Activated CD4-positive, alpha-beta memory T cell treated with anti-CD3 and anti-CD28 coated beads, Interleukin-2, amount 10 ng/mL, durations not matched to agents 7 days and 5 days (primary cell): Measurements from ENCODE around the gene ACER1. TPM values are rescaled to one million over a fixed set of nuclear protein-coding genes. Genes with fewer than 3 reads are reported as not detected.

Source experiments
- CTCF ChIA-PET: fragments of 350-600 bp; sonication (Branson Sonifier 250); formaldehyde crosslinking; loops from one replicate; lab custom pipeline; 2021; ENCODE audit warnings: antibody characterized with exemption, inconsistent platforms; lab: Charles Lee
- POLR2A ChIA-PET: fragments of 350-600 bp; sonication (Branson Sonifier 250); formaldehyde crosslinking; loops from one replicate; lab custom pipeline; 2021; ENCODE audit warnings: antibody characterized with exemption; lab: Charles Lee
- DNase-seq: peaks from one replicate; pipeline ENCODE4 v3.0.0-alpha.2; 2020
- H3K27ac Mint-ChIP-seq: one replicate; pipeline ENCODE4 v1.8.0; 2021; ENCODE audit warnings: mild to moderate bottlenecking, mixed read lengths
- H3K27me3 Mint-ChIP-seq: one replicate; pipeline ENCODE4 v1.8.0; 2021; ENCODE audit warnings: mixed read lengths
- H3K36me3 Mint-ChIP-seq: one replicate; pipeline ENCODE4 v1.8.0; 2021; ENCODE audit warnings: low read depth, mixed read lengths
- H3K4me1 Mint-ChIP-seq: one replicate; pipeline ENCODE4 v1.8.0; 2021; ENCODE audit warnings: mixed read lengths
- H3K4me3 Mint-ChIP-seq: one replicate; pipeline ENCODE4 v1.8.0; 2021; ENCODE audit warnings: mild to moderate bottlenecking, mixed read lengths
- H3K9me3 Mint-ChIP-seq: one replicate; pipeline ENCODE4 v1.8.0; 2021; ENCODE audit warnings: mixed read lengths
- total RNA-seq, 2 experiments: library from RNA; stranded (reverse); gene quantifications; one replicate each; pipeline ENCODE4 v1.2.3, GENCODE V29; 2021

Gene ACER1
- total RNA-seq, 2 experiments from 2014 or later: 0.15 to 0.30 TPM

GRCh38 chr19:6268382-6268771 is 65.0 kb downstream of the ACER1 start:
- Mint-ChIP-seq H3K9me3 (no peaks in the 10 kb centered on the region), H3K36me3 (peaks cover 24% of the 10 kb centered on the region), H3K4me1 (peaks cover 2% of the 10 kb centered on the region), H3K27ac (no peak overlapping the region), H3K4me3 (no peak overlapping the region), H3K27me3 (no peaks in the 10 kb centered on the region)
- ChIA-PET POLR2A (no interaction called here), CTCF (interaction anchor here (1.1 kb wide), 1 partner anchor 50 kb away, joined by 3 read pairs; no protein-coding TSS in a partner anchor)
- DNase-seq: no peak

- Mint-ChIP-seq H3K27me3 (no peaks in the 10 kb centered on the region), H3K4me3 (no peak overlapping the region), H3K4me1 (peaks cover 2% of the 10 kb centered on the region), H3K36me3 (peaks cover 24% of the 10 kb centered on the region), H3K9me3 (no peaks in the 10 kb centered on the region), H3K27ac (no peak overlapping the region)
- CTCF ChIA-PET: interaction anchor here (1.1 kb wide), 1 partner anchor 49 kb away, joined by 3 read pairs; no protein-coding TSS in a partner anchor
- no peak for DNase-seq
- POLR2A ChIA-PET: interaction anchor here (0.7 kb wide), 1 partner anchor 674 kb away, joined by 3 read pairs; no protein-coding TSS in a partner anchor
These were observed 65.6 kb downstream of the ACER1 start for GRCh38 chr19:6267552-6268381.

DNA sequence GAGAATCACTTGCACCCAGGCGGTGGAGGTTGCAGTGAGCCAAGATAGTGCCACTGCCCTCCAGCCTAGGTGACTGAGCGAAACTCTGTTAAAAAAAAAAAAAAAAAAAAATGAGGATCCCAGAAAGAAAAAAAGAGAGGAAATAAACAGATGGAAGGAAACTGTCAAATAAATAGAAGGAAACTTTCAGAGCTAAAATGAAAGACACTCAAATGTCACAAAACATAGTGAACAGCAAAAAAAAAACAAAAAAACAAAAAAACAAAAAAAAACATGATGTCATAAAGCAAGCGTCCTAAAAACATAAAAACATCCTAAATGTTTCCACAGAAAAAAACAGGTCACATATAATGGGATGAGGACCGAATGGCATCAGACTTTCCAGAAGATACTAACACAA is 68.6 kb downstream of the ACER1 start:
- H3K4me1 Mint-ChIP-seq: peaks cover 2% of the 10 kb centered on the region
- H3K4me3 Mint-ChIP-seq: no peak overlapping the region
- POLR2A ChIA-PET: no interaction called here
- no peak for DNase-seq
- no peak overlapping the region for H3K27ac Mint-ChIP-seq
- H3K9me3 Mint-ChIP-seq: no peaks in the 10 kb centered on the region
- peaks cover 22% of the 10 kb centered on the region for H3K36me3 Mint-ChIP-seq
- CTCF ChIA-PET: no interaction called here
- H3K27me3 Mint-ChIP-seq: no peaks in the 10 kb centered on the region

DNA sequence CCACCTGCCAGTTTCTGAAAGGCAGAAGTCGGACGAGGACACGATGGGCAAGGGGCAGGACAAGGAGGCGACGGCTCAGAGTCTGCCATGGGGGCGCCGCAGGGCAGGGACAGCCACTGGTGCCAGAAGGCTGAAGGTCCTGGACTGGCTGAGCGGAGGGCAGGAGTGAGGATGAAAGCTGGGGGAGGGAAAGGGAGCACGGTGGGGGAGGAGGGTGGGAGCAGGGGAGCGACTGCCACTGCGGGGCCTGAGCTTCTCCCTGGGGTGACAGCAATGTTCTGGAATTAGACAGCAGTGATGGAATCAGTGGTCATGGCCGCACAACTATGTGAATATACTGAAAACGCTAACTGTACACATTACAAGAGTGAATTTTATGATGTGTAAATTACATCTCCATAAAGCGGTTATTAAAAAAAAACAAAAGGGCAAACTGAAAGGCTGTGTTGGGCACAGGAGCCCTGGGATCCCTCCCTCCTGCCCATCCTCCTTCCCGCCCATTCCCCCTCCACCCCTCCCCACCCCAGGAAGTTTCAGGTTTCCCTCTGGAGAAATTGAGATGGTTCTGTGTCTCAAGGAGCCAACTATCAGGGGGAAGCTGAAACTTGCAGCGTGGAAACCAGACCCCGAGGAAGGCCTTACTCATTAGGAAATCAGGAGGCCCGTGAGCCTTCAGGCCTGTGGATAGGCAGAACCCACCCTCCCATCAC is 69.5 kb downstream of the ACER1 start:
- Mint-ChIP-seq H3K4me1 (peaks cover 2% of the 10 kb centered on the region), H3K27ac (no peak overlapping the region), H3K27me3 (no peaks in the 10 kb centered on the region), H3K4me3 (no peak overlapping the region), H3K9me3 (no peaks in the 10 kb centered on the region), H3K36me3 (peaks cover 25% of the 10 kb centered on the region)
- ChIA-PET CTCF (no interaction called here), POLR2A (no interaction called here)
- DNase-seq: no peak

DNA sequence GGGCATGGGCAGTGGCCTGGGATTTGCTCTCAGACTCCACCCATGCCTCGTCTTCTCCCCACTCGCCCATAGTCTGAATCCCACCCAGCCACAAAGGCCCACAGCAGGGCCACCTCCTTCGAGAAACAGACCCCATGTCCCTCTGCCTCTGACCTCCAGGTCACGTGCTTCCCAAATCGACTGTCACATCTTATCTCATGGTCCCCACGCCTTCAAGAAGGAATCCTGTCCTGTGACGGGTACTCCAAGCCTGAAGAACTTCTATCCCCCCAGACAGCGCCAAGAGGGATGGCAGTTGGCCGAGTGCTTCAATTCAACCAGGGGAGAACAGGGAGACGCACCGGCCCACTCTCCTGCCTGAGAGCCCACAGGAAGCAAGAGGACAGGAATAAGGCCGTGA is 70.1 kb downstream of the ACER1 start:
- Mint-ChIP-seq H3K27me3 (no peaks in the 10 kb centered on the region), H3K36me3 (peaks cover 30% of the 10 kb centered on the region), H3K4me1 (peaks cover 2% of the 10 kb centered on the region), H3K9me3 (no peaks in the 10 kb centered on the region), H3K27ac (no peak overlapping the region), H3K4me3 (no peak overlapping the region)
- POLR2A ChIA-PET: no interaction called here
- CTCF ChIA-PET: no interaction called here
- DNase-seq: no peak

- Mint-ChIP-seq H3K27ac (no peak overlapping the region), H3K4me3 (no peak overlapping the region), H3K27me3 (no peaks in the 10 kb centered on the region), H3K36me3 (peaks cover 26% of the 10 kb centered on the region), H3K4me1 (no peaks in the 10 kb centered on the region), H3K9me3 (no peaks in the 10 kb centered on the region)
- ChIA-PET CTCF (no interaction called here), POLR2A (no interaction called here)
- no peak for DNase-seq
These were observed 70.9 kb downstream of the ACER1 start for GRCh38 chr19:6262519-6262918.

DNA sequence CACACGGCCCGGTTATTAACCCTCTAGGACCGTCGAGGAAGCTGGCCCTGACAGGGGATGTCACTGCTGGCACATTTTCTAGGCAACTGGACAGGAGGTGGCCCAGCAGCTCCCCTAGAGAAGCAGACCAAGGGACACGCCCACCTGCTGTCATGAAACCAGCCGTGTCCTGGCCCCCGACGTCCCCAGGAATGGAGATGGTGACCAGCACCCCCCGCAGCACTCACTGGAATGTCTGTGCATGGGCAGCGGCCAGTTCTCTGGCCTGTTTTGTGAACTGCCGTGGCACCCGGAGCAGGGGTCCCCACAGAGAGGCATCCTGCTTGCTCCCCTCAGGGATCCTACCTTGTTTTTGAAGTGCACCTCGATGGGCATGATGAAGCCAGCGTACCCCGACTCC is 71.5 kb downstream of the ACER1 start:
- CTCF ChIA-PET: interaction anchor here (0.7 to 0.9 kb wide), 2 partner anchors 24 to 43 kb away, joined by 3 to 5 read pairs; no protein-coding TSS in a partner anchor
- POLR2A ChIA-PET: no interaction called here

DNA sequence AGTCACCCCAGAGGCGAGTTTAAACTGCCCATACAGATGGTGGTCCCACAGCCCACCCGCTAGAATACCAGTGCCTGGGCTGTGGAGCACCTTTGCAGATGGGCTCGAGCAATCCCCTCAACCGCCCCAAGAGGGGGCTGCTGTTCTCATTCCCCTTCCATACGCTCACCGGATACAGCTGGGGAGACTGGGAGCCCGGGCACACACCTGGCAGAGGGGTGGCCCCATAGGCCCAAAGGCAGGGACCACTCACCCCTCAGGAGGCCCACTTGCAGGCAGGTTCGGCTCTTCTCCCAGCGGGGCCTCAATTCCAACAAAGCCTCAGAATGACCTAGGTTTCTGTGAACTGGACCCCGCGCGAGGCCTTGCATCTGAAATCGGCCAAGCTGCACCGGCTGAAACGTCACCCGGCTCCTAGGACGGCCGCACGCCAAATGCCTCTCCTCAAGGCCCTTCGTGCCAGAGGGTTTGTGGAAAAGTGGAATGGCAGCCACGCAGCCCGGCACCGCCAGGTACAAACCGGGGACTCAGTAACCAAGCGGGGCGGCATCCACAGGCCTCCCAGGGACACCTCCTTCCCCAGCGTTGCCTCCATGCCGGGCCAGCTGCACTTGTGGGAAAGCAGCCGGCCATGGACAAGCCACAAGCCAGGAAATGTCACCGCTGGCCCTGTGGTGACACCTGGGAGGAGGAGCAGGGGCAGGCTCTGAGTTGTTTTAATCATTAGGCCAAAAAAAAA is 72.3 kb downstream of the ACER1 start:
- no peak overlapping the region for H3K27ac Mint-ChIP-seq
- H3K36me3 Mint-ChIP-seq: peaks cover 24% of the 10 kb centered on the region
- H3K27me3 Mint-ChIP-seq: no peaks in the 10 kb centered on the region
- DNase-seq: peak; percentile 36
- H3K4me1 Mint-ChIP-seq: no peaks in the 10 kb centered on the region
- ChIA-PET CTCF (interaction anchor here (0.7 to 0.9 kb wide), 3 partner anchors 23 to 814 kb away, joined by 3 to 5 read pairs (median 3); no protein-coding TSS in a partner anchor), POLR2A (no interaction called here)
- no peaks in the 10 kb centered on the region for H3K9me3 Mint-ChIP-seq
- no peak overlapping the region for H3K4me3 Mint-ChIP-seq

More for the DNA sequence above, 71.5 kb downstream of the ACER1 start:
- H3K9me3 Mint-ChIP-seq: no peaks in the 10 kb centered on the region
- no peaks in the 10 kb centered on the region for H3K4me1 Mint-ChIP-seq
- H3K27ac Mint-ChIP-seq: no peak overlapping the region
- no peak for DNase-seq
- H3K27me3 Mint-ChIP-seq: no peaks in the 10 kb centered on the region
- no peak overlapping the region for H3K4me3 Mint-ChIP-seq
- peaks cover 24% of the 10 kb centered on the region for H3K36me3 Mint-ChIP-seq

- DNase-seq: no peak
- no peaks in the 10 kb centered on the region for H3K4me1 Mint-ChIP-seq
- peaks cover 24% of the 10 kb centered on the region for H3K36me3 Mint-ChIP-seq
- H3K27me3 Mint-ChIP-seq: no peaks in the 10 kb centered on the region
- H3K9me3 Mint-ChIP-seq: no peaks in the 10 kb centered on the region
- H3K4me3 Mint-ChIP-seq: no peak overlapping the region
- POLR2A ChIA-PET: no interaction called here
- CTCF ChIA-PET: no interaction called here
- no peak overlapping the region for H3K27ac Mint-ChIP-seq
These were observed 73.0 kb downstream of the ACER1 start for GRCh38 chr19:6260376-6260775.

GRCh38 chr19:6259312-6259861 is 74.0 kb downstream of the ACER1 start:
- Mint-ChIP-seq H3K4me3 (no peak overlapping the region), H3K36me3 (peaks cover 21% of the 10 kb centered on the region)
- CTCF ChIA-PET: no interaction called here

GRCh38 chr19:6258812-6259311 is 74.5 kb downstream of the ACER1 start:
- DNase-seq: no peak
- CTCF ChIA-PET: interaction anchor here (0.5 kb wide), 1 partner anchor 1309 kb away, joined by 3 read pairs; no protein-coding TSS in a partner anchor
- Mint-ChIP-seq H3K9me3 (no peaks in the 10 kb centered on the region), H3K4me1 (no peaks in the 10 kb centered on the region), H3K27ac (peak overlapping the region; percentile 3), H3K4me3 (no peak overlapping the region), H3K36me3 (peaks cover 21% of the 10 kb centered on the region), H3K27me3 (no peaks in the 10 kb centered on the region)
- POLR2A ChIA-PET: no interaction called here

More at GRCh38 chr19:6259312-6259861, 74.0 kb downstream of the ACER1 start:
- Mint-ChIP-seq H3K27me3 (no peaks in the 10 kb centered on the region), H3K4me1 (no peaks in the 10 kb centered on the region), H3K9me3 (no peaks in the 10 kb centered on the region), H3K27ac (no peak overlapping the region)
- no peak for DNase-seq
- POLR2A ChIA-PET: no interaction called here
